Omental fat pad (tissue), 4 donors: Measurements from ENCODE around the gene ISG20. TPM values are rescaled to one million over a fixed set of nuclear protein-coding genes. Genes with fewer than 3 reads are reported as not detected.

Experiments used
- ATAC-seq: fragments of 150-250 bp; one replicate; pipeline ENCODE4 v1.9.1; 2016; ENCODE audit warnings: mild to moderate bottlenecking, moderate library complexity; ENCODE audit not compliant: low FRiP score
- DNase-seq: peaks from one replicate; pipeline ENCODE4 v3.0.0-alpha.2; 2019; ENCODE audit warnings: low spot score
- total RNA-seq, 4 donors: library from RNA; depleted of rRNA; stranded (reverse); fragments of >200 nt; gene quantifications; one replicate each; pipeline ENCODE4 v1.1.0, GENCODE V29; 2016
- TF ChIP-seq, protein P1 (sequence below), 3 donors: fragments of 450-650 bp; IDR thresholded peaks; one replicate each; pipeline ENCODE4 v1.5.1; 2016 to 2017; ENCODE audit warnings: antibody characterized with exemption in 3 of 3, mild to moderate bottlenecking in 3 of 3, moderate library complexity in 2 of 3

ISG20 gene
- total RNA-seq, 4 donors from 2014 or later, result 21.3 to 41.0 (median 27.8) TPM

DNA sequence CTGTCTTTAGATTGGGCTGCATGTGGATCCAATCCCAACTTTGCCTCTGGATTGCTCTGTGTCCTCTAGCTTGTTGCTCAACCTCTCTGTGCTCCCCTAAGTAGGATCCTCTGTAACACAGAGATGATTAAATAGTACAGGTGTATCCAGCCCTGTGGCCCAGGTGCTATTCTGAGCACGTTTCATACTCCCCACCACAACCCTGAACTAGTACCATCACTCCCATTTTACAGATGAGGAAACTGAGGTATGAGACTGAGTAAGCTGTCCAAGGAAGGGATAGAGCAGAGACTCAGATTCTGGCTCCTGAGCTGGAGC is 7.2 kb downstream of the ISG20 start:
- TF ChIP-seq, protein P1, sequence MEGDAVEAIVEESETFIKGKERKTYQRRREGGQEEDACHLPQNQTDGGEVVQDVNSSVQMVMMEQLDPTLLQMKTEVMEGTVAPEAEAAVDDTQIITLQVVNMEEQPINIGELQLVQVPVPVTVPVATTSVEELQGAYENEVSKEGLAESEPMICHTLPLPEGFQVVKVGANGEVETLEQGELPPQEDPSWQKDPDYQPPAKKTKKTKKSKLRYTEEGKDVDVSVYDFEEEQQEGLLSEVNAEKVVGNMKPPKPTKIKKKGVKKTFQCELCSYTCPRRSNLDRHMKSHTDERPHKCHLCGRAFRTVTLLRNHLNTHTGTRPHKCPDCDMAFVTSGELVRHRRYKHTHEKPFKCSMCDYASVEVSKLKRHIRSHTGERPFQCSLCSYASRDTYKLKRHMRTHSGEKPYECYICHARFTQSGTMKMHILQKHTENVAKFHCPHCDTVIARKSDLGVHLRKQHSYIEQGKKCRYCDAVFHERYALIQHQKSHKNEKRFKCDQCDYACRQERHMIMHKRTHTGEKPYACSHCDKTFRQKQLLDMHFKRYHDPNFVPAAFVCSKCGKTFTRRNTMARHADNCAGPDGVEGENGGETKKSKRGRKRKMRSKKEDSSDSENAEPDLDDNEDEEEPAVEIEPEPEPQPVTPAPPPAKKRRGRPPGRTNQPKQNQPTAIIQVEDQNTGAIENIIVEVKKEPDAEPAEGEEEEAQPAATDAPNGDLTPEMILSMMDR (IDR thresholded peaks at IDR 0.05), result no peak
- ATAC-seq, result no peak
- no peak for DNase-seq

DNA sequence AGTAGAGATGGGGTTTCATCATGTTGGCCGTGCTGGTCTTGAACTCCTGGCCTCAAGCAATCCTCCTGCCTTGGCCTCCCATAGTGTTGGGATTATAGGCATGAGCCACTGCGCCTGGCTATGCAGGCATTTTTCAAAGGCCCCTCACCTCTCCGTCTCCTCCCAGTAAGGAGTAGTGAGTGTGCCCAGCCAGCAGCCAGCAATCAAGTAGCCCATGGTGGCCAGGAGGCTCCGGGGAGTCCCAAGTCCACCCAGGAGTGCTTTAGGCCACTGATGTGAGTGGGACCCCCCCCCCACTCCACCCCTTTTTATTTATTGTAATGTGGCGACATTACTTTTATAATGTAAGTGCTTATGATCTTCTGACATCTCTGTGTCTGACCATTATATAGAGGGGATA is 8.1 kb downstream of the ISG20 start:
- DNase-seq (no peak), ATAC-seq (no peak)
- TF ChIP-seq, protein P1 (IDR thresholded peaks at IDR 0.05), result no peak

DNA sequence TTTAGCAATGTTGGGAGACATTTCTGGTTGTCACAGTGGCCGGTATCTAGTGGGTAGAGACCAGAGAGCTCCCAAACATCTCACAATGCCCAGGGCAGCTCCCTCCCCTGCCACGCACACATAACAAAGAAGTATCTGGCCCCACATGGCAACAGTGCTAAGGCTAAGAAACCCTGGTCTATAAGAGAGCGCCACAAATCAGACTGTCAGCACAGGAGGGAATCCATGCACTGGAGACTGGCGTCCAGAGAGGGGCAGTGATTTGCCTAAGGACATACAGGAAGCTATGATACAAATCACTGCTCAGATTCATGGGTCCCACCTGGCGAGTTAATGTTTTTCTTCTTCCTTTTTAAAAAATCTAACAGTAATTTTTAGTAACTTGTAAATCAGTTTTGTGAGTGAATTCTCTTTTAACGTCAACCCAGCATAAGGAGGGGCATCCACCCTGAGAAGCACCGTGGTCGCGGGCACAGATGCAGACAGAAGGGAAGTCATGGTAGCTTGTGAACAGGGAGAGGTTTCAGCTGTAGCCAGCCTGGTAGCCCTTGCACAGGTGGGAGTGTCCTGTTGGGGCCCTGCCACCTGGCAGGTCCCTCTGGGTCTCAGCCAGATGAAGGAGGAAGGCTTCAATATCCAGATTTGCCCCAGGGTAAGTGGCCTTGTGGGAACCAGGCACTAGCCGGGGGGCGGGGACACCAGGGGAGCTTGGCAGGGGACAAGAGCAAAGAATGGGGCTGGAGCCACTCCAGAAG is 8.7 kb downstream of the ISG20 start:
- TF ChIP-seq, protein P1 (IDR thresholded peaks at IDR 0.05), result no peak
- no peak for DNase-seq
- ATAC-seq, result no peak

DNA sequence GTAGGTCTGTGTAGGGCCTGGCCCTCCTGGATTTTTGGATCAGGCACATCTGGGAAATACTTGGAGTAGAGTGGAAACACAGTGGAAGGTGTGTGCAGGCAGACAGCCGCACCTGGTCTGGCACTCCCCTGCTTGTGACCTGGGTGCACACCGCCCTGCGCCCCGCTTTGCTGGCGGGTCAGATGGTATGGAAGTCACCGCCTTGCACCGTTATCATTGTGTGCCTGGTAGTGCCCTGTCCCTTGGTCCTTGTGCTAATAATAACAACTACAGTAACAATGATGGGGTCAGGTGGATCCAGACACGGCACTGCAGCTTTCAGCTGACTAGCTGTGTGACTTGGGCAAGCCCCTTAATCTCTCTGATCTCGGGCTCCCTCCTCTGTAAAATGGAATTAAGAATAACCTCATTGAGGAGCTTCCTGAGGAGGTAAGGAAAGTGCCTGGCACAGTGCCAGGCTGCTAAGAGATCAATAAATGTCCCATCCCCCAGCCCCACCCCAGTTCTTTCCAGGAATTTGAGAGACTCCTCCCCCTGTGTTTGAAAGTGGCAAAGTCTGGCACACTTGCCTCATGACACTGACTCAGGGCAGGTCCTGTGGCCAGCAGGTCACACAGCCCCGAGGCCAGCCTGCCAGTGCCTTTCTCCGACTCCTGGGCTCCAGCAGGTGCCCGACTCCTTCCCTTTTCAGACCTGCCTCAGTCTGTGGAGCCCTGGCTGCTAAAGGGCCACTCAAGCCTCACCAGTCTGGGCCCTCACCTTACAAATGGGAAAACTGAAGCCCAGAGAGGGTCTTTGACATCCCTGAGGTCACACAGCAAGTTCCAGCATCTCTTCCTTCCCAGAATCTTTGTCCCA is 9.8 kb downstream of the ISG20 start:
- ATAC-seq, result no peak
- TF ChIP-seq, protein P1 (IDR thresholded peaks at IDR 0.05), result no peak
- DNase-seq, result no peak

DNA sequence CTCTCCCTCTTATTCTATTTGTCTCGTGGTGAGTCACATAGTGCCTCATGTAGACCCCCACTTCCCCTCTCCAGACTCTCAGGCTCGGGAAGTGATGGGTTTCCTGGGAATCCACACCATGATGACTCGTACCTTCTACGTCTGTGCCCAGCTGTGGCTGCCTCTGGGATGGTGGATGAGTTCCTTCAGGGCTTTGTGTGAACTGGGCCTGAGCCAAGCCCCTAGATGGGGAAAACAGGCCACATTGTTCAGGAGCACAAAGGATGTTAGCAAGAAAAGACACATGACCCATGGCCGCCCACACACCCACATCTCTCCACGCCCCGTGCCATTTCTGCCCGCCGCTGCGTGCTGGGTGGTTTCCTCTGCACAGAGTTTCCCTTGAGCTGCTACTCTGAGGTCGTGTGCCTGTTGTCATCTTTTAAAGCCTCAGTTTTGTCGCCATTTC is 10.5 kb downstream of the ISG20 start:
- TF ChIP-seq, protein P1 (IDR thresholded peaks at IDR 0.05), result no peak
- ATAC-seq (peak; percentile 50), DNase-seq (no peak)

DNA sequence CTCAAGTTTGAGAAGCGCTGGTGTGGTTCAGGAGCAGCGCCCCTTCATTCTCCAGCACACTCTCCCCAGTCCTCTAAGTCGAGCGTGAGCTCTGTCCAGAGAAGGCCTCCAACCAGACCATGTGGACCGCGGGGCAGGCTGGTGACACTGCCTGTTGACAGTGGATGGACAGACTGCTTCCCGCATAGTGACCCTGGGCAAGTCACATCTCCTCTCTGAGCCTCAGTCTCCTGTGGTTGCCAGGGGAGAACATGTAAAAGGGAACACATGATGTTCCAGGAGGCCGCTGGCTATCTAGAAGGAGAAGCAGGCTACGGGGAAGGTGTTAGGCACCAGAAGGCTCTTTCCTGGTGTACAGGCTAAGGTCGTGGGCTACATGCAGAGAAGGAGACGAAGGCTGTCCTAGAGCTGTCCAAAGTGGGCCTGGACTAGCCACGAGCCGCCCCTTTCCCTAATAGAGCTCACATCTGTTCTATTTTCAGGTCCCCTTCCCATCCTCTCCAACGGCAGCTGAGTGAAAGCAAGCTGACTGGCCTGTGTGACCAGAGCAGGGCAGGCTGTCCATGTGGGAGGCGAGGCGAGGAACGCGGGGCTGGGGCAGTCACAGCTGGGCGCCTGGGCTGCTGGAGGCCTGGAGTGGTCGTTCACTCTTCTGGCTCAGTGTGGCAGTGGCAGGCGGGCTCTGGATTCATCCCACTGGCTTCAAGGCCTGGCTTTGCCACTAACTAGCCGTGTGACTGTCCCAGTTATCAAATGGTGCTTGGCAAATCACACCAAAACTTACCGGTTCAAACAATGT is 11.1 kb downstream of the ISG20 start:
- no peak for DNase-seq
- peak; percentile 2 for ATAC-seq
- TF ChIP-seq, protein P1 (IDR thresholded peaks at IDR 0.05), result no peak
